22Rv1 (cell line): ENCODE data around the gene C20orf144.

ENCODE experiments used
- CTCF ChIP-seq: fragments of 450-650 bp; IDR thresholded peaks from 2 replicates; pipeline ENCODE4 v1.5.1; 2017; ENCODE audit warnings: mild to moderate bottlenecking
- ZFX ChIP-seq: fragments of 450-650 bp; IDR thresholded peaks from 2 replicates; pipeline ENCODE4 v1.6.1; 2017; ENCODE audit warnings: antibody characterized with exemption, borderline replicate concordance

GRCh38 chr20:33673114-33673409, 10.9 kb downstream of the C20orf144 start:
- TF ChIP-seq ZFX = no peak
- no peak for TF ChIP-seq CTCF
